HEK293 (cell line): ENCODE results near the gene ARF3.

ENCODE experiments used
- FEZF1 ChIP-seq: fragments of 450-650 bp; formaldehyde crosslinking; IDR thresholded peaks from 2 replicates; pipeline ENCODE4 v1.5.1; 2016; ENCODE audit warnings: missing biosample characterization, missing genetic modification characterization
- GLIS2 ChIP-seq: fragments of 450-650 bp; formaldehyde crosslinking; IDR thresholded peaks from 2 replicates; pipeline ENCODE4 v1.5.1; 2016; ENCODE audit warnings: missing biosample characterization, missing genetic modification characterization
- KLF10 ChIP-seq: fragments of 450-650 bp; IDR thresholded peaks from 2 replicates; pipeline ENCODE4 v1.5.1; 2018; ENCODE audit warnings: missing biosample characterization, mild to moderate bottlenecking, missing genetic modification characterization
- KLF16 ChIP-seq: fragments of 450-650 bp; formaldehyde crosslinking; IDR thresholded peaks from 2 replicates; pipeline ENCODE4 v1.5.1; 2017; ENCODE audit warnings: missing biosample characterization, missing genetic modification characterization
- MYNN ChIP-seq: fragments of 450-650 bp; formaldehyde crosslinking; IDR thresholded peaks from 2 replicates; pipeline ENCODE4 v1.5.1; 2016; ENCODE audit warnings: missing biosample characterization, missing genetic modification characterization, borderline replicate concordance
- SCRT2 ChIP-seq: fragments of 450-650 bp; formaldehyde crosslinking; IDR thresholded peaks from 2 replicates; pipeline ENCODE4 v1.5.1; 2016; ENCODE audit warnings: missing biosample characterization, missing genetic modification characterization
- WT1 ChIP-seq: fragments of 450-650 bp; formaldehyde crosslinking; IDR thresholded peaks from 2 replicates; pipeline ENCODE4 v1.5.1; 2016; ENCODE audit warnings: missing biosample characterization, missing genetic modification characterization
- ZBTB17 ChIP-seq: fragments of 450-650 bp; formaldehyde crosslinking; IDR thresholded peaks from 2 replicates; pipeline ENCODE4 v1.5.1; 2016; ENCODE audit warnings: missing biosample characterization, missing genetic modification characterization
- ZBTB21 ChIP-seq: fragments of 450-650 bp; formaldehyde crosslinking; IDR thresholded peaks from 2 replicates; pipeline ENCODE4 v1.5.1; 2017; ENCODE audit warnings: missing biosample characterization, missing genetic modification characterization
- ZIC2 ChIP-seq: fragments of 450-650 bp; formaldehyde crosslinking; IDR thresholded peaks from 2 replicates; pipeline ENCODE4 v1.5.1; 2016; ENCODE audit warnings: missing biosample characterization, missing genetic modification characterization
- ZNF121 ChIP-seq: fragments of 450-650 bp; formaldehyde crosslinking; IDR thresholded peaks from 2 replicates; pipeline ENCODE4 v1.5.1; 2016; ENCODE audit warnings: missing biosample characterization, missing genetic modification characterization
- ZNF132 ChIP-seq: fragments of 450-650 bp; formaldehyde crosslinking; IDR thresholded peaks from 2 replicates; pipeline ENCODE4 v1.5.1; 2017; ENCODE audit warnings: missing biosample characterization, missing genetic modification characterization, borderline replicate concordance
- ZNF223 ChIP-seq: fragments of 450-650 bp; formaldehyde crosslinking; IDR thresholded peaks from 2 replicates; pipeline ENCODE4 v1.5.1; 2016; ENCODE audit warnings: missing biosample characterization, missing genetic modification characterization
- ZNF398 ChIP-seq: fragments of 450-650 bp; formaldehyde crosslinking; IDR thresholded peaks from 2 replicates; pipeline ENCODE4 v1.5.1; 2017; ENCODE audit warnings: missing biosample characterization, missing genetic modification characterization
- ZNF433 ChIP-seq: fragments of 450-650 bp; formaldehyde crosslinking; IDR thresholded peaks from 2 replicates; pipeline ENCODE4 v1.5.1; 2016; ENCODE audit warnings: missing biosample characterization, missing genetic modification characterization, low read depth
- ZNF513 ChIP-seq: fragments of 450-650 bp; IDR thresholded peaks from 2 replicates; pipeline ENCODE4 v1.5.1; 2018; ENCODE audit warnings: missing biosample characterization, missing genetic modification characterization
- ZNF623 ChIP-seq: fragments of 450-650 bp; formaldehyde crosslinking; IDR thresholded peaks from 2 replicates; pipeline ENCODE4 v1.5.1; 2016; ENCODE audit warnings: missing biosample characterization, missing genetic modification characterization
- ZNF624 ChIP-seq: fragments of 450-650 bp; formaldehyde crosslinking; IDR thresholded peaks from 2 replicates; pipeline ENCODE4 v1.5.1; 2017; ENCODE audit warnings: missing biosample characterization, missing genetic modification characterization
- ZNF629 ChIP-seq: fragments of 450-650 bp; formaldehyde crosslinking; IDR thresholded peaks from 2 replicates; pipeline ENCODE4 v1.5.1; 2017; ENCODE audit warnings: missing biosample characterization, missing genetic modification characterization
- ZNF704 ChIP-seq: fragments of 450-650 bp; formaldehyde crosslinking; IDR thresholded peaks from 2 replicates; pipeline ENCODE4 v1.5.1; 2016; ENCODE audit warnings: missing biosample characterization, missing genetic modification characterization
- ZNF843 ChIP-seq: fragments of 450-650 bp; formaldehyde crosslinking; IDR thresholded peaks from 2 replicates; pipeline ENCODE4 v1.5.1; 2016; ENCODE audit warnings: missing biosample characterization, missing genetic modification characterization
- TF ChIP-seq, protein P1 (sequence below): fragments of 450-650 bp; IDR thresholded peaks from 2 replicates; pipeline ENCODE4 v1.5.1; 2018; ENCODE audit warnings: missing biosample characterization, mild to moderate bottlenecking, missing genetic modification characterization
- TF ChIP-seq, protein P2 (sequence below): fragments of 450-650 bp; formaldehyde crosslinking; IDR thresholded peaks from 2 replicates; pipeline ENCODE4 v1.5.1; 2016; ENCODE audit warnings: missing biosample characterization, missing genetic modification characterization, borderline replicate concordance
- TF ChIP-seq, protein P3 (sequence below): fragments of 450-650 bp; formaldehyde crosslinking; IDR thresholded peaks from 2 replicates; pipeline ENCODE4 v1.5.1; 2016; ENCODE audit warnings: missing biosample characterization, missing genetic modification characterization
- TF ChIP-seq, protein P4 (sequence below): fragments of 450-650 bp; formaldehyde crosslinking; IDR thresholded peaks from 2 replicates; pipeline ENCODE4 v1.5.1; 2016; ENCODE audit warnings: missing biosample characterization, missing genetic modification characterization

ARF3 gene

GRCh38 chr12:48957141-48958048 is at the start of gene ARF3 (continued):
- TF ChIP-seq, protein P1, sequence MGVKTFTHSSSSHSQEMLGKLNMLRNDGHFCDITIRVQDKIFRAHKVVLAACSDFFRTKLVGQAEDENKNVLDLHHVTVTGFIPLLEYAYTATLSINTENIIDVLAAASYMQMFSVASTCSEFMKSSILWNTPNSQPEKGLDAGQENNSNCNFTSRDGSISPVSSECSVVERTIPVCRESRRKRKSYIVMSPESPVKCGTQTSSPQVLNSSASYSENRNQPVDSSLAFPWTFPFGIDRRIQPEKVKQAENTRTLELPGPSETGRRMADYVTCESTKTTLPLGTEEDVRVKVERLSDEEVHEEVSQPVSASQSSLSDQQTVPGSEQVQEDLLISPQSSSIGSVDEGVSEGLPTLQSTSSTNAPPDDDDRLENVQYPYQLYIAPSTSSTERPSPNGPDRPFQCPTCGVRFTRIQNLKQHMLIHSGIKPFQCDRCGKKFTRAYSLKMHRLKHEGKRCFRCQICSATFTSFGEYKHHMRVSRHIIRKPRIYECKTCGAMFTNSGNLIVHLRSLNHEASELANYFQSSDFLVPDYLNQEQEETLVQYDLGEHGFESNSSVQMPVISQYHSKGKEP = peak; percentile 78
- peak; percentile 71 for TF ChIP-seq SCRT2
- TF ChIP-seq ZNF513 (tag by site-specific recombination) = no peak; the same call in 1 of the 2 replicates
- TF ChIP-seq ZBTB17 (tag by site-specific recombination) = peak; percentile 79
- no peak; the same call in 1 of the 2 replicates for TF ChIP-seq GLIS2 (tag by site-specific recombination)
- TF ChIP-seq ZNF704 (tag by site-specific recombination) = peak; percentile 16; the same call in 1 of the 2 replicates
- peak; percentile 13; the same call in 1 of the 2 replicates for TF ChIP-seq ZNF629 (tag by site-specific recombination)
- peak; percentile 98 for TF ChIP-seq KLF16
- TF ChIP-seq ZNF624 (tag by site-specific recombination) = no peak
- 0 out of 2 replicates have a peak, but pooled peaks have one; percentile 5 for TF ChIP-seq WT1 (tag by site-specific recombination)
- TF ChIP-seq ZNF843 (tag by site-specific recombination) = peak; percentile 49; the same call in 1 of the 2 replicates
- TF ChIP-seq, protein P2, sequence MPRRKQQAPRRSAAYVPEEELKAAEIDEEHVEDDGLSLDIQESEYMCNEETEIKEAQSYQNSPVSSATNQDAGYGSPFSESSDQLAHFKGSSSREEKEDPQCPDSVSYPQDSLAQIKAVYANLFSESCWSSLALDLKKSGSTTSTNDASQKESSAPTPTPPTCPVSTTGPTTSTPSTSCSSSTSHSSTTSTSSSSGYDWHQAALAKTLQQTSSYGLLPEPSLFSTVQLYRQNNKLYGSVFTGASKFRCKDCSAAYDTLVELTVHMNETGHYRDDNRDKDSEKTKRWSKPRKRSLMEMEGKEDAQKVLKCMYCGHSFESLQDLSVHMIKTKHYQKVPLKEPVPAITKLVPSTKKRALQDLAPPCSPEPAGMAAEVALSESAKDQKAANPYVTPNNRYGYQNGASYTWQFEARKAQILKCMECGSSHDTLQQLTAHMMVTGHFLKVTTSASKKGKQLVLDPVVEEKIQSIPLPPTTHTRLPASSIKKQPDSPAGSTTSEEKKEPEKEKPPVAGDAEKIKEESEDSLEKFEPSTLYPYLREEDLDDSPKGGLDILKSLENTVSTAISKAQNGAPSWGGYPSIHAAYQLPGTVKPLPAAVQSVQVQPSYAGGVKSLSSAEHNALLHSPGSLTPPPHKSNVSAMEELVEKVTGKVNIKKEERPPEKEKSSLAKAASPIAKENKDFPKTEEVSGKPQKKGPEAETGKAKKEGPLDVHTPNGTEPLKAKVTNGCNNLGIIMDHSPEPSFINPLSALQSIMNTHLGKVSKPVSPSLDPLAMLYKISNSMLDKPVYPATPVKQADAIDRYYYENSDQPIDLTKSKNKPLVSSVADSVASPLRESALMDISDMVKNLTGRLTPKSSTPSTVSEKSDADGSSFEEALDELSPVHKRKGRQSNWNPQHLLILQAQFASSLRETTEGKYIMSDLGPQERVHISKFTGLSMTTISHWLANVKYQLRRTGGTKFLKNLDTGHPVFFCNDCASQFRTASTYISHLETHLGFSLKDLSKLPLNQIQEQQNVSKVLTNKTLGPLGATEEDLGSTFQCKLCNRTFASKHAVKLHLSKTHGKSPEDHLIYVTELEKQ (tag by site-specific recombination) = 0 out of 2 replicates have a peak, but pooled peaks have one; percentile 5
- TF ChIP-seq FEZF1 (tag by site-specific recombination) = no peak; the same call in 1 of the 2 replicates
- TF ChIP-seq, protein P3, sequence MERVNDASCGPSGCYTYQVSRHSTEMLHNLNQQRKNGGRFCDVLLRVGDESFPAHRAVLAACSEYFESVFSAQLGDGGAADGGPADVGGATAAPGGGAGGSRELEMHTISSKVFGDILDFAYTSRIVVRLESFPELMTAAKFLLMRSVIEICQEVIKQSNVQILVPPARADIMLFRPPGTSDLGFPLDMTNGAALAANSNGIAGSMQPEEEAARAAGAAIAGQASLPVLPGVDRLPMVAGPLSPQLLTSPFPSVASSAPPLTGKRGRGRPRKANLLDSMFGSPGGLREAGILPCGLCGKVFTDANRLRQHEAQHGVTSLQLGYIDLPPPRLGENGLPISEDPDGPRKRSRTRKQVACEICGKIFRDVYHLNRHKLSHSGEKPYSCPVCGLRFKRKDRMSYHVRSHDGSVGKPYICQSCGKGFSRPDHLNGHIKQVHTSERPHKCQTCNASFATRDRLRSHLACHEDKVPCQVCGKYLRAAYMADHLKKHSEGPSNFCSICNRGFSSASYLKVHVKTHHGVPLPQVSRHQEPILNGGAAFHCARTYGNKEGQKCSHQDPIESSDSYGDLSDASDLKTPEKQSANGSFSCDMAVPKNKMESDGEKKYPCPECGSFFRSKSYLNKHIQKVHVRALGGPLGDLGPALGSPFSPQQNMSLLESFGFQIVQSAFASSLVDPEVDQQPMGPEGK = peak; percentile 99
- no peak for TF ChIP-seq KLF10
- no peak for TF ChIP-seq ZNF121 (tag by site-specific recombination)
- no peak for TF ChIP-seq ZNF623
- TF ChIP-seq, protein P4, sequence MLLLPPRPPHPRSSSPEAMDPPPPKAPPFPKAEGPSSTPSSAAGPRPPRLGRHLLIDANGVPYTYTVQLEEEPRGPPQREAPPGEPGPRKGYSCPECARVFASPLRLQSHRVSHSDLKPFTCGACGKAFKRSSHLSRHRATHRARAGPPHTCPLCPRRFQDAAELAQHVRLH (tag by site-specific recombination) = peak; percentile 79
- 0 out of 2 replicates have a peak, but pooled peaks have one; percentile 31 for TF ChIP-seq MYNN (tag by site-specific recombination)
- TF ChIP-seq ZNF433 (tag by site-specific recombination) = no peak
- TF ChIP-seq ZBTB21 (tag by site-specific recombination) = no peak
- peak; percentile 96 for TF ChIP-seq ZNF398
- TF ChIP-seq ZNF132 = no peak
- peak; percentile 13; the same call in 1 of the 2 replicates for TF ChIP-seq ZIC2 (tag by site-specific recombination)
- TF ChIP-seq ZNF223 = 0 out of 2 replicates have a peak, but pooled peaks have one; percentile 7
